Cardiac fibroblast (primary cell): ENCODE results near the gene ERC2.
A peak's percentile ranks its signal among the peaks of the same experiment; 100 is the strongest.

ENCODE experiments used
- DNase-seq, 2 donors: peaks; one replicate each; pipeline versions ENCODE4 v3.0.0 to v3.0.0-alpha.2; 2010; ENCODE audit warnings: low read depth in 2 of 2
- H3K4me3 ChIP-seq, 2 donors: replicated peaks in 1 of 2; 1 replicate in 1 of 2; 2 replicates in 1 of 2; pipeline ENCODE4 v1.5.1; 2011; ENCODE audit warnings: low read depth in 2 of 2, low read length in 2 of 2, mild to moderate bottlenecking in 2 of 2, moderate library complexity in 1 of 2
- TF ChIP-seq, protein P1 (sequence below): IDR thresholded peaks from one replicate; pipeline ENCODE4 v1.5.1; 2011; ENCODE audit warnings: low read depth, mild to moderate bottlenecking, low read length, inconsistent platforms

ERC2 gene

DNA sequence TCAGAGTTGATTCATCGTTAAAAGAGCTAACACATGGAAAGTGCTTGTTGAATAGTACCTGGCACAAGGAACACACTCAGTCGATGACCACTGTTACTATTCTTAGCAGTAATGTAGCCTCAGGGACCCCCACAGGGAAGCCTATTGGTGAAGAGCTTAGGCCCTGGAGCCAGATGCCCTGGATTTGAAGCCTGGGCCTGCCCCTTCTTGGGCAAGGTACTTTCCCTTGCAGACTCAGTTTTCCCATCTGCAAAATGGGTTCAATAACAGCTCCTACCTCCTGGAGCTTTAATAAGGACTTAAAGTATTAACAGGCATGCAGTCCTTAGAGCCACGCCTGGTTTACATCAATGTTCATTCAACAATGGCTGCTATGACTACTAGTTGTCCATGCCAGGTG lies 884.2 kb downstream of the ERC2 start:
- no peak for DNase-seq
- no peak overlapping the region for H3K4me3 ChIP-seq
- TF ChIP-seq, protein P1, sequence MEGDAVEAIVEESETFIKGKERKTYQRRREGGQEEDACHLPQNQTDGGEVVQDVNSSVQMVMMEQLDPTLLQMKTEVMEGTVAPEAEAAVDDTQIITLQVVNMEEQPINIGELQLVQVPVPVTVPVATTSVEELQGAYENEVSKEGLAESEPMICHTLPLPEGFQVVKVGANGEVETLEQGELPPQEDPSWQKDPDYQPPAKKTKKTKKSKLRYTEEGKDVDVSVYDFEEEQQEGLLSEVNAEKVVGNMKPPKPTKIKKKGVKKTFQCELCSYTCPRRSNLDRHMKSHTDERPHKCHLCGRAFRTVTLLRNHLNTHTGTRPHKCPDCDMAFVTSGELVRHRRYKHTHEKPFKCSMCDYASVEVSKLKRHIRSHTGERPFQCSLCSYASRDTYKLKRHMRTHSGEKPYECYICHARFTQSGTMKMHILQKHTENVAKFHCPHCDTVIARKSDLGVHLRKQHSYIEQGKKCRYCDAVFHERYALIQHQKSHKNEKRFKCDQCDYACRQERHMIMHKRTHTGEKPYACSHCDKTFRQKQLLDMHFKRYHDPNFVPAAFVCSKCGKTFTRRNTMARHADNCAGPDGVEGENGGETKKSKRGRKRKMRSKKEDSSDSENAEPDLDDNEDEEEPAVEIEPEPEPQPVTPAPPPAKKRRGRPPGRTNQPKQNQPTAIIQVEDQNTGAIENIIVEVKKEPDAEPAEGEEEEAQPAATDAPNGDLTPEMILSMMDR = no peak

DNA sequence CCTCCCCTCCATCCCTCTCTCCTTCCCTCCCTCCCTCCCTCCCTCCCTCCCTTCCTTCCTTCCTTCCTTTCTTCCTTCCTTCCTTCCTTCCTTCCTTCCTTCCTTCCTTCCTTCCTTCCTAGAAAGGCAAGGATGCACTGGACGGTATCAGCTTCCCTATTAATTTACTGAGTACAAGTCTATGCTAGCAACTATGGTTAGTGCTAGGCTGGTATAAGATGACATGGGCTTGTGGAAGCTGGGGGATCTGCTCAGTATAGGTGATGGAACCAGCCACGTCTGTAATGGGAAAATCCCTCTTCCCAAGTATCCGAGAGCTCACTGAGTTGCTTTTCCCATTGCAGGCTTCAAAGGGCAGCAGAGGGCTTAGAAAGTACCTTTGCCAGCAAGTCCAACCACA lies 884.8 kb downstream of the ERC2 start:
- H3K4me3 ChIP-seq = no peak overlapping the region
- no peak for DNase-seq
- TF ChIP-seq, protein P1 = no peak

DNA sequence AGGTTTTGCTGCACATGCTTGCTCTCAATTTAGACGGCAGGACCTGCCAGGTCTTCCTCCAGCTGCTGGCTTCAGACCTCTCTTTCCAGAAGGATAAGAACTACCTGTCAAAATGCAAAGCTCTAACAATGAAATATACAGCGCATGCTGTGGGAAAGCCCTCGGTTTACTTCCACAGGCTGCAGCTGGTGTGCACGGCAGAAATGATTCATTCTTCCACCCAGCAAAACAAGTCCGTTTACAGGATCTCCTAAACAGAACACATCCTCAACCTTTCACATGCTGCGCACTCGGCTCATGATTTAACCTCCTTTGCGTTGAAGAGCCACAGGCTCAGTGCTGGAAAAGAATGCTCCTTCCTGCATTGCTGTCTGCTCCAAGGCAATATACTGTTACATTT lies 888.8 kb downstream of the ERC2 start:
- TF ChIP-seq, protein P1 = no peak
- no peak overlapping the region for H3K4me3 ChIP-seq
- DNase-seq = no peak

DNA sequence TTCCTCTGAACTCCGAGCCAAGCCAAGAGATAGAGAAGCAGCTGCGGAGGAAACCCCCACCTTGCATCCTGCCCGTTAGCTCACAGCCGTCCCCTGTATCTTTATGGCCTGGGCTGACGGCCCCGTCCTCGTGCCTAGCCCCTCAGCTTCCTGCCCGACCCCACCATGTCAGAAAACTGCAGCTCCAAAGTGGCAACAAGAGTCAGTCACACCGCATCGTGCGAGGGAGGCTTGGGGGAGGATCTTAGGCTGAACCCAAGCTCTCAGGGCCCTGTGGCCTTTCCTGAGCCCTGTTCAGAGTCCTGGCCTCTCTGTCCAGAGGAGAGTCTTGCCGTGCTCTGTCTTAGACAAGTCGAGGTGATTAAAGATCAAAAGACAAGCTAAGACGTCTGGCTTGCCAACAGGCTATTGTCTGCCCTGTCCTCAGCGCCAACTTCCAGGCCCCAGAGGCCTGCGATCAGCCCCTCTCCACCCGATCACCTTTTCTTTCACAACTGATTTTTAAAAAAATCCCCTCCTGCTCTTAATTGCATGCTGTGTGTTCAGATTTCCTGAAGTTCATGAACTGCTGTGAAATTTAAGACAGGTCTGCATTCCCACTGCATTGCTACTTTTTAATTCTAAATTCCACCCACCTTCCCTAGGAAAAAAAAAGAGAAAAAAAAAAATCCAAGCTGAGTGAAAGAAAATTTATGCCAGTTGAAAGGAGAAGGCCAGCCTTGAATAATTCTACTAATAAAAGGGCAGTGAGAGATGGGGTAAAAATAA lies 891.5 kb downstream of the ERC2 start:
- no peak for DNase-seq
- TF ChIP-seq, protein P1 = no peak

DNA sequence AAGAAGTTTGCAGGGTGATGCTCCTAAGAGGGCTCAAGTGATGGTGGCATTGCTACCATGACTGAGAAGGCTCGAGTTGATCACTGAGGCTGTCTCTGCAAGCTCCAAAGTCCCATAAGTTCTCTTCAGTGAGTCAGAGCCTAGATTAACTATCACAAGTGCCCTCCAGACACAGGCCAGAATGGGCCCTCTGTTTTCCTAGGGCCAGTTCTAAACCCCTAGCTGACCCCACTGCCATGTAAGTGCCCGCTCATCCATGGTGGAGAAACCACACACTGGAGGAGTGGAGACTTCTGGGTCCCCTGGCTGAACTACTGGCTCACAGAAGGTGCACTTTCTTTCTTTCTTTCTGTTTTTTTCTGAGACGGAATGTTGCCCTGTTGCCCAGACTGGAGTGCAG lies 893.6 kb downstream of the ERC2 start:
- no peak for DNase-seq
- H3K4me3 ChIP-seq = no peak overlapping the region
- TF ChIP-seq, protein P1 = no peak

More for the DNA sequence above, 891.5 kb downstream of the ERC2 start:
- H3K4me3 ChIP-seq = no peak overlapping the region

DNA sequence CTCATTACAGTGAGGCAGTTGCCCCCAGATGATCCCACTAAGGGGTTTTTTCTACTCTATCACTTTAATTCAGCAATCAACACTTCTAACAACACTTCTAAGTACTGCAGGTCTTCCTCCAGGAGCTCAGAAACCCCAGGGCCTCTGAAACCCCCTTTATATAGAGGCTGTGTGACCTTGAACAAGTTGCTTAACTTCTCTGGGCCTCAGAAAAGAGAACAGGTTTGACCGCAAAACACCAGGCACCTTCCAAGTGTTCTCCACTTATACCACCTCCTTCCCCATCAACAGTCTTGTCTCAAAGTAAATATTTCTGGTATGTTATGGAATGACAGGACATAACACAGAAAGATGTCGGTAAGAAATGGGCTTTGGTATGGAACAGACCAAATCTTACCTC lies 895.5 kb downstream of the ERC2 start:
- DNase-seq = no peak
- no peak overlapping the region for H3K4me3 ChIP-seq
- TF ChIP-seq, protein P1 = no peak

DNA sequence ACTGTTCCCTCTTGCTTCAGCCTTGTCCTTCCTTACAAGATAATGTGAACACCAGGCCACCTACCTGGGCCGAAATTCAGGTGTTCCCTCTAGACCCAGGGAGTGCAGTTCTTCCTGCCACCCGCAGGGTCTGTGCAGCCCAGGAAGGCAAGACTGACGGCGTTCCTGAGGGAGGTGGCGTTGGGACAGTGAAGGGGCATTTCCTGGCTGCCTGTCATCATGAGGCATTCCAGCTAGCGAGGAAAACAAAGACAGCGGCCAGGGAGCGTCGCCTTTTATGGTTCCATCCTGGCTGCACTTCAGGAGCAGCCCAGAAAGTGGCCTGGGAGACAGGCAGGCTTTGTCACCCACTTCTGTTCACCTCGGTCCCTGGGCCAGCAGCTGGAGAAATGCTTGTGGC lies 896.4 kb downstream of the ERC2 start:
- DNase-seq = peak; percentile 3 to 18
- TF ChIP-seq, protein P1 = peak; percentile 27
- no peak overlapping the region for H3K4me3 ChIP-seq
